HG02840 (cell line): ENCODE measurements around the gene SHQ1.
"Not testable (repeated sequence)": the region's sequence is repeated elsewhere in the genome, so short reads cannot be mapped to it uniquely, and the experiment has no call there.

Experiments
- ATAC-seq: cut with Tn5 transposase; IDR thresholded peaks from one replicate; pipeline ENCODE4 v1.9.1; 2021; ENCODE audit warnings: mild to moderate bottlenecking, moderate library complexity, moderate number of reproducible peaks; ENCODE audit not compliant: unreplicated experiment, low FRiP score

The SHQ1 gene

GRCh38 chr3:72803573-72803972 lies 44.7 kb downstream of the SHQ1 start:
- no peak for ATAC-seq

DNA sequence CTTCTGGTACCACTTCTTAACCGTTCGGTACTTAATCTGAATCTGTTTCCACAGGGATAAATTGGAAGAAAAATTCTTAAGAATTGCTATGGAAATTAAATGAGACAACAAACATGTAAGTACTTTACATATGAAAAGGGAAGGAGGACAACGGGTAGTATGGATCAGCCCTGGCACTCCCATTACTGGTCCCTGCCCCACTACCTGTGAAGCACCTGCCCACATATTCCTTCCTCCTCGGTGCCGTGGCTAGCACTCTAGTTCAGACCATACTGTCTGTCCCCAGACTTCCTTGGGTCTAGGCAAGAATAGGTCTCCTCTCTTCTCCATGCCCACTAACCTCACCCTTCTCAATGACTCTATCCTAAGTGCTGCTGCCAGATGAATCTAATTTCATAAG lies 46.2 kb downstream of the SHQ1 start:
- no peak for ATAC-seq

DNA sequence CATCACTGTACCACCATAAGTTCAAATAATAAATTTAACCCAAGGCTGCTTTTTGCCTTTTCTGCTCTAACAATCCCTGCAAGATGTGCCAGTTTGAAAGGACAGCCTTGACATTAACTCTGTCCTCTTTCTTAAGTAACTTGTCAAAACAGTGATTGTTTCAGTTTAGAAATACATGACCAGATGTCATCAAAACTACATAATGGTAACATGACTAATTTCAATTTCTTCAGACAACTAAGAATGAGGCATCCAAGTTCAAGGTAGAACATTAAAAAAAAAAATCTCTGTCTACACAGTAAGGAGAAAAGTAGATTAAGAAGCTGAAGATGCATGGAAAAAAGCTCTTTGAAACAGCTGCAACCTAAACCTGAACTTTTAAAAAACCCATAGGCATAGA lies 47.4 kb downstream of the SHQ1 start:
- ATAC-seq = no peak

GRCh38 chr3:72798552-72799195 lies 49.6 kb downstream of the SHQ1 start:
- ATAC-seq = no peak

DNA sequence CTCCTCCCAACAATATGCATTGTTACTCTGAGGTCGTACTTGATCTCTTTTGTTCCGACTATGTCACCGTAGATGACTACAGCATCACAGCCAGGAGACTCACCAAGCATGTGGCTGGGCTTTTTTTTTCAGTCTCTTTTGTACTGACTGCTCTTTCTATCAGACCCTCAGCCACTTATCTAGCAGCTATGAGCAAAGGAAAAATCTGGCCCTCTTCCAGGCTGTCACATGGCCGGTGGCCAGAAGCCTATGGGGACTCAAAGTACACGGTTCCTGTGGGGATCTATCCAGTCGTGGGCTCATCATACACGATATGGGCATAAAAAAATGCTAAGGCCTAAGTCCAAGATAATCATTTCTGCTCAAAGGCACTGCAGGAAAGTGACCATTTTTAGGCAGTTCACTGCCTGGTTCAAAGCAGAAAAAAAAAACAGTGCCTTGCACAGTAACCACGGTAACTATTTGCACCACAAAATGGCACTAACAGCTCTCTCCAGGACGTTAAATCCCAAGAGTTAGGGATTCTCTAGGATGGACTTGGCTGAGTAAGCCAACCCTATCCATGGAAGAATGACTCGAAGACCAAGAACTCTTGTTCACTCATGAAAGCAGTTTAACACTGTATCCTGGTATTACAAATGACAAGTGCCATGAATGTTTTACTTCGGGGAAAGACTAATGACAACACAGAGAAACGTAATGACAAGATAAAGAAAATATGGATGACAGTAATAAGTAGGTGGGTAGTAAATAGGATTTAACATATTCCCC lies 50.3 kb downstream of the SHQ1 start:
- ATAC-seq = no peak

GRCh38 chr3:72794079-72794478 lies 54.2 kb downstream of the SHQ1 start:
- no peak for ATAC-seq

- no peak for ATAC-seq
Measured at GRCh38 chr3:72791161-72791560, 57.1 kb downstream of the SHQ1 start.

- ATAC-seq = no peak
Measured at GRCh38 chr3:72789786-72790185, 58.5 kb downstream of the SHQ1 start.

- ATAC-seq = not testable (repeated sequence)
Measured at GRCh38 chr3:72788232-72788631, 60.0 kb downstream of the SHQ1 start.

- ATAC-seq = no peak
Measured at GRCh38 chr3:72786668-72787067, 61.6 kb downstream of the SHQ1 start.

- ATAC-seq = no peak
Measured at GRCh38 chr3:72784226-72784625, 64.0 kb downstream of the SHQ1 start.

GRCh38 chr3:72782521-72782920 lies 65.7 kb downstream of the SHQ1 start:
- ATAC-seq = no peak

GRCh38 chr3:72769758-72770540 lies 78.3 kb downstream of the SHQ1 start:
- no peak for ATAC-seq

GRCh38 chr3:72768936-72769335 lies 79.3 kb downstream of the SHQ1 start:
- ATAC-seq = no peak

GRCh38 chr3:72768481-72768880 lies 79.8 kb downstream of the SHQ1 start:
- ATAC-seq = no peak

GRCh38 chr3:72768006-72768441 lies 80.2 kb downstream of the SHQ1 start:
- ATAC-seq = no peak

DNA sequence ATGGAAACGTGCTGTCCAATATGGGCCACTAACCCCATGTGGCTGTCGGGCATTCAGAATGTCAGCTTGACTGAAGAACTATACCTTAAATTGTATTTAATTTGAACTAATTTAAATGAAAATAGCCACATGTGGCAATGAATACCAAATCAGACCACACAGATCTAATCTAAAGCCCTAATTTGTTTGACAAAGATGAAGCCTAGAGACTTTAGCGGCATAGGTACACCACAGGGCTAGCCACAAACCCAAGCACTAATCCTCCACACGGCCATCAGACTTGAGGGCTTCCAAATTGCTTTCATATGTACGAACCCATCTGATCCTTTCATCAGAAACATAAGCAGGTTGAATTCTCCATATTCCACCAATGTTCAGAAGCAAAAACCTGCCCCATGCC lies 81.4 kb downstream of the SHQ1 start:
- ATAC-seq = no peak

DNA sequence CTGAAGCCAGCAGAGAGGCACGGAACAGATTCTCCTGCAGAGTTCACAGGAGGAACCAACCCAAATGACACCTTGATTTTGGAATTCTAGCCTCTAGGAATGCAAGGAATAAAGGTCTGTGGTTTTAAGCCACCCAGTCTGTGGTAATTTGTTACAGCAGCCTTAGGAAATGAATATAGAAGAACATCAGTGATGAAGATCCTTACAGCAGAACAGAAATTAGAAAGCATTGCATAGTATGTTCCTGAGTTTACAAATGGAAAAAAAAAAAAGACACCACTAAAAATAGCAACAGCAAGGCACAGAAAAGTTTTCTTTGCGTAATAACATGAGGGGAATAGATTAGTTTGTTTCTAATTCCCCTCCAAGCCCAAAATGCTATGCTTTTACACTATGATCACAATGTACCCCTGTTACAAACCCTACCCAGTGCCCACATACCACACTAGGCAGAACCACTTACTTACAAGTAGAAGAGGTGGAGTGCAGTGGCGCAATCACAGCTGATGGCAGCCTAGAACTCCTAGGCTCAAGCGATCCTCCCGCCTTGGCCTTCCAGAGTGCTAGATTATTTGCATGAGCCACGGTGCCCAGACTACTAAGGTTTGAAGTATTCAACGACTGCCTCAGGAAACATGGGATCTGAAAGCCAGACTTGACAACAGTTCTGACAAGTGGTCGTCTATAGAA lies 84.3 kb downstream of the SHQ1 start:
- no peak for ATAC-seq

- ATAC-seq = no peak
Measured at GRCh38 chr3:72761410-72761809, 86.8 kb downstream of the SHQ1 start.

GRCh38 chr3:72760225-72760624 lies 88.0 kb downstream of the SHQ1 start:
- no peak for ATAC-seq

GRCh38 chr3:72756900-72757299 lies 91.3 kb downstream of the SHQ1 start:
- ATAC-seq = peak; percentile 100
